Esophagus muscularis mucosa (tissue), 4 donors: ENCODE measurements around the gene GNG11. TPM values are rescaled to one million over a fixed set of nuclear protein-coding genes. Genes with fewer than 3 reads are reported as not detected.

Experiments used
- DNase-seq: peaks from one replicate; pipeline ENCODE4 v3.0.0-alpha.2; 2017; ENCODE audit errors: extremely low spot score
- H3K27ac ChIP-seq, 4 donors: fragments of 200-600 bp; sonication (generic); replicated peaks in 1 of 4; 1 replicate in 3 of 4; 2 replicates in 1 of 4; pipeline ENCODE4 v1.5.1; 2016 to 2019; ENCODE audit warnings: mild to moderate bottlenecking in 1 of 4
- H3K27me3 ChIP-seq, 4 donors: fragments of 200-600 bp; sonication (generic); one replicate each; pipeline versions ENCODE4 v1.5.1 to v1.6.0; 2016 to 2019
- H3K36me3 ChIP-seq, 4 donors: fragments of 200-600 bp; sonication (generic); one replicate each; pipeline ENCODE4 v1.5.1; 2016 to 2019
- H3K4me1 ChIP-seq, 4 donors: fragments of 200-600 bp; sonication (generic); one replicate each; pipeline ENCODE4 v1.5.1; 2016 to 2019
- H3K4me3 ChIP-seq, 4 donors: fragments of 200-600 bp; sonication (generic); 1 replicate in 2 of 4; 2 replicates in 2 of 4; pipeline ENCODE4 v1.5.1; 2016 to 2019; ENCODE audit warnings: mild to moderate bottlenecking in 4 of 4, moderate library complexity in 1 of 4
- H3K9me3 ChIP-seq, 4 donors: fragments of 200-600 bp; sonication (generic); 1 replicate in 3 of 4; 2 replicates in 1 of 4; pipeline ENCODE4 v1.5.1; 2016 to 2019
- EP300 ChIP-seq: sonication (generic); formaldehyde crosslinking; IDR thresholded peaks from one replicate; pipeline ENCODE4 v1.6.1; 2017; ENCODE audit warnings: antibody characterized with exemption
- POLR2A ChIP-seq: fragments of 450-650 bp; IDR thresholded peaks from one replicate; pipeline ENCODE4 v1.6.1; 2017; ENCODE audit warnings: antibody characterized with exemption, moderate library complexity, mild to moderate bottlenecking, low read depth
- POLR2AphosphoS5 ChIP-seq, 2 donors: sonication (generic); formaldehyde crosslinking; IDR thresholded peaks; one replicate each; pipeline ENCODE4 v1.6.1; 2017; ENCODE audit warnings: antibody characterized with exemption in 2 of 2
- WGBS: methylation state at CpG from one replicate; pipeline ENCODE4 v1.1.5; 2018; 5-methylcytosine and 5-hydroxymethylcytosine counted together
- intact Hi-C: fragments of 100-400 bp; cut with DNase I; formaldehyde crosslinking; loops from one replicate; pipeline ENCODE4 v1.15.1; 2023
- total RNA-seq, 4 donors: library from RNA; depleted of rRNA; stranded (reverse); fragments of >200 nt; gene quantifications; one replicate each; pipeline versions ENCODE4 v1.1.0 to v1.2.1, GENCODE V29; 2016
- TF ChIP-seq, protein P1 (sequence below), 3 experiments: fragments of 200-600 bp in 2 of 3; fragments of 450-650 bp in 1 of 3; sonication (generic) in 2 of 3; IDR thresholded peaks; one replicate each; pipeline ENCODE4 v1.5.1; 2017 to 2019; ENCODE audit warnings: antibody characterized with exemption in 3 of 3, mild to moderate bottlenecking in 2 of 3, moderate library complexity in 1 of 3

GNG11 gene
- total RNA-seq, 4 donors from 2014 or later = 19.9 to 26.0 (median 22.3) TPM

DNA sequence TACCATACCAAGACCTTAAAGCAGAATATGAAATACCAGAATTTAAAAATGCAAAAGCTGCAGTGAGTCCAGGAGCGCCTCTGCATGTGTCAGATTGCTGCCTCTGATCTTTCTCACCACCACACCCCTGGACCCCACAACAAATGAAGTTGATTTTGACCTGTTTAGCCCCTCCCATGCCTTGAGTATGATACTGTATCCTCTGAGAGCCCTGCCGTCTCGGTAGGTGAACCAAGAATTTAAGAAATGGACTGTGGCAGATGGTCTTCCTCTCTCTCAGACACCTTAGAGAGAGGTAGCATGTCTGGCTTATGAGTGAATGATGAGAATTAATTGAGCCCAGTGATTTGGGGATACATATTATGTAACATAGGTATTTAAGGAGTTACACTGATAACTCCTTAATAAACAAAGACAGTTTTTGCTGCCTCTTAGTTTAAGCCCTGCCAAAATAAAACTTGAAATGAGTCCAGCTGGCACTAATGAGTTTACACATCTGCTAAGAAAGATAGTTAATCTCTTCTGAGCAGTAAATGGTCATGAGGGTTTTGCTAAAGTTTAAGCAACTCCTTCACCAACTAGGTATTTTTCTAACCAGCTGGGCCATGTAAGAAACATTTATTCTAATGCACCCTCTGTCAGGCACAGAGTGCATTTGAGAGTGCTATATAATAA lies 26.4 kb upstream of the GNG11 start:
- Histone ChIP-seq H3K27ac (no peak overlapping the region), H3K36me3 (no peaks in the 10 kb centered on the region), H3K4me1 (peaks cover 12 to 23% (median 17%) of the 10 kb centered on the region in 4 donors), H3K4me3 (no peak overlapping the region), H3K9me3 (no peaks in the 10 kb centered on the region), H3K27me3 (peaks cover 0 to 7% (median 3%) of the 10 kb centered on the region in 4 donors)
- intact Hi-C loops = no loop called here
- no peak for DNase-seq
- TF ChIP-seq, protein P1, sequence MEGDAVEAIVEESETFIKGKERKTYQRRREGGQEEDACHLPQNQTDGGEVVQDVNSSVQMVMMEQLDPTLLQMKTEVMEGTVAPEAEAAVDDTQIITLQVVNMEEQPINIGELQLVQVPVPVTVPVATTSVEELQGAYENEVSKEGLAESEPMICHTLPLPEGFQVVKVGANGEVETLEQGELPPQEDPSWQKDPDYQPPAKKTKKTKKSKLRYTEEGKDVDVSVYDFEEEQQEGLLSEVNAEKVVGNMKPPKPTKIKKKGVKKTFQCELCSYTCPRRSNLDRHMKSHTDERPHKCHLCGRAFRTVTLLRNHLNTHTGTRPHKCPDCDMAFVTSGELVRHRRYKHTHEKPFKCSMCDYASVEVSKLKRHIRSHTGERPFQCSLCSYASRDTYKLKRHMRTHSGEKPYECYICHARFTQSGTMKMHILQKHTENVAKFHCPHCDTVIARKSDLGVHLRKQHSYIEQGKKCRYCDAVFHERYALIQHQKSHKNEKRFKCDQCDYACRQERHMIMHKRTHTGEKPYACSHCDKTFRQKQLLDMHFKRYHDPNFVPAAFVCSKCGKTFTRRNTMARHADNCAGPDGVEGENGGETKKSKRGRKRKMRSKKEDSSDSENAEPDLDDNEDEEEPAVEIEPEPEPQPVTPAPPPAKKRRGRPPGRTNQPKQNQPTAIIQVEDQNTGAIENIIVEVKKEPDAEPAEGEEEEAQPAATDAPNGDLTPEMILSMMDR (IDR thresholded peaks at IDR 0.05) = no peak
- TF ChIP-seq POLR2A (no peak), POLR2AphosphoS5 (IDR thresholded peaks at IDR 0.05) (no peak), EP300 (no peak)
- WGBS = 55% methylated on average over 3 of the region's 3 CpGs

DNA sequence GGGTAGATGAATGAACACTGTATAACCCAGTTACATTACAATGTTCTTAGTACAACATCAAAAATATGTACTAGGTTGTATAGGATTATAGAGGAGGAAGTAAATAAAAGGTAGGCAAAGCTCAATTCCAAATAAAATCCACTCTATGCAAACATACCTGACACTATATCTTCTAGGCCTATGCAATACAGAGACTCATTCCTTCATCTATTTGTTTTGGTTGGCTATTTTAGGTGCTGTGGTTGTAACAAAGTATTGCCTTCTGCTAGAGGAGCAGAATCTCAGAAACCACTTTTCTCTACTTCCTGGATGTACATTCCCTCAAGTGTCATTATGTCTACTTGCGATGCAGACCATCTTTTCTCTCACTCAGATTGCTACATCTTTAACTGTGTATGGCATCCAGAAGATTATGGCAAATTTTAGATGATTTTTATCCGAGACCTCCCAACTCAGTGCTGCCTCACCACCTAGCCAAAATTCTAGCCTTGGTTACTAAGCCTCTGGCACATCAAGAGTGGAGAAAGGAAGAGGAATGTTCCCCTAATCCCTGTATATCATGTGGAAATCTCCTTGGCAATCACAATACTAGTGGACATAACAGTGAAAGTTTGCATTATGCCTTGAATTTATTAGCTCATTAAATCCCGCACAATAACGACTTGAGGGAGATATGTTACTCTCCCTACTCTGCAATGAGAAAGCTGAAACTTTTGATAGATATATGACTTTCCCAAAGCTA lies 25.5 kb upstream of the GNG11 start:
- TF ChIP-seq, protein P1 (IDR thresholded peaks at IDR 0.05) = no peak
- TF ChIP-seq POLR2AphosphoS5 (IDR thresholded peaks at IDR 0.05) (no peak), EP300 (no peak), POLR2A (no peak)
- DNase-seq = no peak
- peaks cover 7 to 14% (median 10%) of the 10 kb centered on the region in 4 donors for H3K4me1 ChIP-seq
- 70% methylated on average over 4 of the region's 4 CpGs for whole genome bisulfite sequencing
- no peak overlapping the region for H3K4me3 ChIP-seq
- no peak overlapping the region for H3K27ac ChIP-seq
- intact Hi-C loops = no loop called here
- no peaks in the 10 kb centered on the region for H3K27me3 ChIP-seq
- H3K9me3 ChIP-seq = no peaks in the 10 kb centered on the region
- no peaks in the 10 kb centered on the region for H3K36me3 ChIP-seq

DNA sequence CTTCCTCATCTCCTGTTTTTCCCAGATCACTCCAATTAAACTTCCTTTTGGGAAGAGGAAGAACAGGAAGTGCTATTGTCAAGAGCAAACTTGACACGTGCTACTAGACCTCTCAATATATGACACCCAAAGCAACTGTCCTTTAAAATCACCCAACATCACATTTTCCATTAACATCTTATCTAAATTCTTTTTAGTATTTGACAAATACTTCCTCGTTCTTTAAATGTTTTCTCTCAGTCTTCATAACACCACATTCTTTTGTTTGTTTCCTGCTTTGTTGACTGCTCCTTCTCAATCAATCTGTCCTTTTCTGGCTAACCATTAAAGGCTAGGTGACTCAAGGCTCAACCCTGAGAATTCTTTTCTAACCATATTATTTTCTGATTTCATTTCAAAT lies 23.9 kb upstream of the GNG11 start:
- intact Hi-C loops = no loop called here
- 76% methylated on average over 2 of the region's 2 CpGs for WGBS
- Histone ChIP-seq H3K27me3 (no peaks in the 10 kb centered on the region), H3K9me3 (no peaks in the 10 kb centered on the region), H3K27ac (no peak overlapping the region), H3K4me1 (peaks cover 7 to 13% (median 10%) of the 10 kb centered on the region in 4 donors), H3K4me3 (no peak overlapping the region), H3K36me3 (no peaks in the 10 kb centered on the region)
- DNase-seq = no peak
- no peak for TF ChIP-seq EP300
- no peak for TF ChIP-seq POLR2A
- TF ChIP-seq POLR2AphosphoS5 (IDR thresholded peaks at IDR 0.05) = no peak
- TF ChIP-seq, protein P1 (IDR thresholded peaks at IDR 0.05) = no peak

DNA sequence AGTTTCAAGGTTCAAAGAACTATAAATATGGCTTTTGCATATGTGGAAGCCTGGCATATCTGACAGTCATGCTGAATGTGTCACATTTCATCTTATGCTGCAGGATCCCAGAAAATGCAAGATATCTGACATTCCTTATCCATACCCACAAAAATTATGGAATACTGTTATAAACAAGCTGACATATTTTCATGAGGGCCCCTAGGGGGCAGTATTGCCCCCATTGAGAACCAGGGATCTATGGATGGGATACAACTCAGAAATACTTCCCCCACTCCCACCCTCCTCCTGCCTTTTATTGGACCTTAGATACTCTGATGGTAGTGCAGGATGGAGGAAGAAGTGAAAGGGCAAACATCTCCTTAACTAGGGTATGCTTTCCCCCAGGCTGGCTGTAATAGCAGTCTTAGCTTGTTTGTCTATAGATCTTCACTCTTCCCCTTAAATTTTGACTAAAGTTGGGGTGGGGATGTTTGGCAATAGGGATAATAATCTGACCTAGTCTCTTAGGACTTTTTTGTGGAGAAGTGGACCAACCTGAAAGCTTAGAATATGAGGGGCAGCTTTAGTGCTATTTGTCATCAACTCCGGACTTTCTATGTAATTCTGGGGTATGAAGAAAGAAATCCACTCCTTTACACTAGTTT lies 18.6 kb upstream of the GNG11 start:
- Histone ChIP-seq H3K27me3 (no peaks in the 10 kb centered on the region), H3K27ac (no peak overlapping the region), H3K36me3 (no peaks in the 10 kb centered on the region), H3K4me3 (no peak overlapping the region), H3K9me3 (no peaks in the 10 kb centered on the region), H3K4me1 (no peaks in the 10 kb centered on the region)
- TF ChIP-seq POLR2A (no peak), EP300 (no peak), POLR2AphosphoS5 (IDR thresholded peaks at IDR 0.05) (no peak)
- TF ChIP-seq, protein P1 (IDR thresholded peaks at IDR 0.05) = peak; percentile 62 to 78 (median 68)
- WGBS = 94% methylated on average over 1 of the region's 1 CpG
- intact Hi-C loops = loop anchor here (5.0 to 10.0 kb wide), 2 partner anchors 184 to 372 kb away; no protein-coding TSS in a partner anchor
- DNase-seq = no peak
